ENCODE data around the gene SVIL. TPM values are rescaled to one million over a fixed set of nuclear protein-coding genes. Genes with fewer than 3 reads are reported as not detected.

The SVIL gene
- total RNA-seq, 2 donors from 2014 or later = 92.9 to 524 TPM

- no peaks in the 10 kb centered on the region for H3K36me3 ChIP-seq
- 95% methylated on average over 4 of the region's 4 CpGs for WGBS
- intact Hi-C loops (cut with DNase I) = no loop called here
- no peak for DNase-seq (ENCODE audit: low spot score)
- H3K27ac ChIP-seq = no peak overlapping the region
- no peaks in the 10 kb centered on the region for H3K9me3 ChIP-seq
- no peaks in the 10 kb centered on the region for H3K4me1 ChIP-seq (replicated peaks)
- H3K4me3 ChIP-seq = no peak overlapping the region
- TF ChIP-seq POLR2A (IDR thresholded peaks at IDR 0.05) (no peak), CTCF (IDR thresholded peaks at IDR 0.05) (no peak), POLR2AphosphoS5 (IDR thresholded peaks at IDR 0.05) (no peak)
- H3K27me3 ChIP-seq (replicated peaks; ENCODE audit: insufficient read depth) = no peaks in the 10 kb centered on the region
Observed at GRCh38 chr10:29454250-29454649, 180.5 kb downstream of the SVIL start.

GRCh38 chr10:29452546-29452945 lies 182.2 kb downstream of the SVIL start:
- WGBS = 94% methylated on average over 8 of the region's 8 CpGs
- TF ChIP-seq POLR2AphosphoS5 (IDR thresholded peaks at IDR 0.05) (no peak), POLR2A (IDR thresholded peaks at IDR 0.05) (no peak), CTCF (IDR thresholded peaks at IDR 0.05) (no peak)
- Histone ChIP-seq H3K4me3 (no peak overlapping the region), H3K27ac (no peak overlapping the region), H3K27me3 (replicated peaks; ENCODE audit: insufficient read depth) (no peaks in the 10 kb centered on the region), H3K4me1 (replicated peaks) (no peaks in the 10 kb centered on the region), H3K9me3 (no peaks in the 10 kb centered on the region), H3K36me3 (no peaks in the 10 kb centered on the region)
- intact Hi-C loops (cut with DNase I) = no loop called here
- DNase-seq (ENCODE audit: low spot score) = no peak

DNA sequence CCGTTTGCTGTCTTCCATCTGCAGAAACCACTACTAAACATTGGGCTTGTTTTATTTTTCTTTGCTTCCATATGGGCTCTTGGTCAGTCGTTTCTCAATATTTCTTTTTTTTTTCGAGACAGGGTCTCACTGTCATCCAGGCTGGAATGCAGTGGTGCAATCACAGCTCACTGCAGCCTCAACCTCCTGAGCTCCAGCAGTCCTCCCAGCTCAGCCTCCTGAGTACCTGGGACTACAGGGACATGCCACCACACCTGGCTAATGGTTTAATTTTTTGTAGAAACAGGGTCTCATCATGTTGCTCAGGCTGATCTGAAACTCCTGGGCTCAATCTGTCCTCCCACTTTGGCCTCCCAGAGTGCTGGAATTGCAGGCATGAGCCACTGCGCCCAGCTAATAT lies 182.8 kb downstream of the SVIL start:
- Histone ChIP-seq H3K27me3 (replicated peaks; ENCODE audit: insufficient read depth) (no peaks in the 10 kb centered on the region), H3K36me3 (no peaks in the 10 kb centered on the region), H3K27ac (no peak overlapping the region), H3K4me3 (no peak overlapping the region), H3K4me1 (replicated peaks) (no peaks in the 10 kb centered on the region), H3K9me3 (no peaks in the 10 kb centered on the region)
- TF ChIP-seq POLR2A (IDR thresholded peaks at IDR 0.05) = no peak
- TF ChIP-seq POLR2AphosphoS5 (IDR thresholded peaks at IDR 0.05) = no peak
- TF ChIP-seq CTCF (IDR thresholded peaks at IDR 0.05) = no peak
- 67% methylated on average over 4 of the region's 4 CpGs for WGBS
- DNase-seq (ENCODE audit: low spot score) = no peak
- intact Hi-C loops (cut with DNase I) = no loop called here

- intact Hi-C loops (cut with DNase I) = no loop called here
- whole genome bisulfite sequencing = 92% methylated on average over 6 of the region's 6 CpGs
Observed at GRCh38 chr10:29450405-29450804, 184.4 kb downstream of the SVIL start.

More at GRCh38 chr10:29450405-29450804, 184.4 kb downstream of the SVIL start:
- Histone ChIP-seq H3K4me1 (replicated peaks) (no peaks in the 10 kb centered on the region), H3K9me3 (no peaks in the 10 kb centered on the region), H3K36me3 (no peaks in the 10 kb centered on the region), H3K27ac (no peak overlapping the region), H3K27me3 (replicated peaks; ENCODE audit: insufficient read depth) (no peaks in the 10 kb centered on the region), H3K4me3 (no peak overlapping the region)
- TF ChIP-seq POLR2A (IDR thresholded peaks at IDR 0.05) (no peak), CTCF (IDR thresholded peaks at IDR 0.05) (no peak)
- no peak for DNase-seq (ENCODE audit: low spot score)
